IPS-20b (cell line): Measurements from ENCODE around the gene GLIS1.

ENCODE experiments used
- H3K27ac ChIP-seq: one replicate; pipeline ENCODE4 v1.5.1; 2013; ENCODE audit warnings: low read length
- H3K27me3 ChIP-seq: 2 replicates; pipeline ENCODE4 v1.6.1; 2013; ENCODE audit warnings: mild to moderate bottlenecking, low read length, inconsistent platforms; ENCODE audit not compliant: insufficient read depth
- H3K36me3 ChIP-seq: 2 replicates; pipeline ENCODE4 v1.6.1; 2013; ENCODE audit warnings: low read depth, mild to moderate bottlenecking, inconsistent platforms, low read length, moderate library complexity; ENCODE audit not compliant: insufficient read depth
- H3K4me1 ChIP-seq: 2 replicates; pipeline ENCODE4 v1.6.1; 2013; ENCODE audit warnings: mild to moderate bottlenecking, control low read depth, inconsistent platforms, low read length, moderate library complexity; ENCODE audit not compliant: insufficient read depth
- H3K4me3 ChIP-seq: 2 replicates; pipeline ENCODE4 v1.5.1; 2013; ENCODE audit warnings: mild to moderate bottlenecking, low read length, inconsistent platforms
- H3K9ac ChIP-seq: 2 replicates; pipeline ENCODE4 v1.6.1; 2013; ENCODE audit warnings: low read depth, mild to moderate bottlenecking, inconsistent platforms, low read length, moderate library complexity
- H3K9me3 ChIP-seq: 2 replicates; pipeline ENCODE4 v1.6.1; 2013; ENCODE audit warnings: mild to moderate bottlenecking, low read depth, low read length, inconsistent platforms; ENCODE audit not compliant: insufficient read depth

Gene GLIS1

DNA sequence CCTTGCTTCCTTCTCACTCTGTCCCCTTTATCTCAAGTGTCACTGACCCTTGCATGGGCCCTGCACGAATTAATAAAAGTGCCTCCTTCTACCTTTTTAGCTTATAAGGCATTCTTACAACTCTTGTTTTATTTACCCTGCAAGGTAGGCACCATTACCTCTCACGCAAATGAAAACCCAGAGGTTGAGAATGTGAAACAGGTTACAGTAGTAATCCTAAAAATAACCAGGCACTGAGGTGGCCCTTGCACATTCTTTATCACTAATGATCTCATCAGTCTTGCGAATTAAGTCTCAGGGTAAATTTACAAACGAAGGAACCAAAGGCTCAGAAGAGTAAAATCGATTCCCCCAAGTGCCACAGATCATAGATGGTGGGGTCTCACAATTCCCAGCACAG is 3.7 kb downstream of the GLIS1 start:
- Histone ChIP-seq H3K4me1 (peaks cover 4% of the 10 kb centered on the region; the same call in 1 of the 2 replicates), H3K27me3 (peaks cover 74% of the 10 kb centered on the region), H3K9me3 (no peaks in the 10 kb centered on the region), H3K27ac (no peak overlapping the region), H3K9ac (no peak overlapping the region), H3K4me3 (no peak overlapping the region), H3K36me3 (no peaks in the 10 kb centered on the region)

- H3K36me3 ChIP-seq, result no peaks in the 10 kb centered on the region
- H3K4me3 ChIP-seq, result no peak overlapping the region
- H3K9me3 ChIP-seq, result no peaks in the 10 kb centered on the region
- no peak overlapping the region for H3K27ac ChIP-seq
- H3K27me3 ChIP-seq, result peaks cover 69% of the 10 kb centered on the region
- no peak overlapping the region for H3K9ac ChIP-seq
- H3K4me1 ChIP-seq, result peaks cover 4% of the 10 kb centered on the region; the same call in 1 of the 2 replicates
Observed at GRCh38 chr1:53734650-53735211, 4.2 kb downstream of the GLIS1 start.

DNA sequence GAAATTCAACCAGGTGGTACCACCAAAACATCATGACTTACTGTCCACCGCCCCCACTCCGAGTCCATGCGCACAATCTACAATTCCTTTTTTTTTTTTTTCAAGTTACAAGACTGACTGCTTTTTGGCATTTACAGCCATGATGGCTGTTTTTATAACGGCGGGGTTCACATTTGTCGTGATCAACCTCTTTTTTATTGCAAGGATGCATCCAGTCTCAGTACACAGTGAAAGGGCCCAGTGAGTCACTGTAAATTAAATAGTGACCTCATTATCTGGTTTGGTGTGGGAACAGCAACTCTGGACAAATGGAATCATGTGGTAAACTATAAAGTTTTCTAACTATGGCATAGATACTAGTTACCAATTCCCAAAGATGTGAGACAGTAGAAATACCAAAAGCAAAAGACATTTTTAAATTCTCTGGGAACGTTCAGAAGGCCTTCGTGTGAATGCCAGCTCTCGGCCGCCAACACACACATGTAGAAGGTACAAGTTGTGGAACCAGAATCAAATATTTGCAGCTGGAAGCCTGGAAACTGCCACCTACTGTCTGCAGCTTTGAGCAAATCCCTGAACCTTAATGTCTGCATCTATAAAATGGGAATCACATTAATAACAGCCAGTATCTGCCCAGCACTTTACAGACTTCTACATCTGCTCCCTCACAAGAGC is 4.9 kb downstream of the GLIS1 start:
- Histone ChIP-seq H3K4me3 (no peak overlapping the region), H3K9me3 (no peaks in the 10 kb centered on the region), H3K4me1 (peaks cover 4% of the 10 kb centered on the region; the same call in 1 of the 2 replicates), H3K9ac (no peak overlapping the region), H3K27ac (no peak overlapping the region), H3K36me3 (no peaks in the 10 kb centered on the region), H3K27me3 (peaks cover 63% of the 10 kb centered on the region)

- Histone ChIP-seq H3K9me3 (no peaks in the 10 kb centered on the region), H3K36me3 (no peaks in the 10 kb centered on the region), H3K27me3 (peaks cover 58% of the 10 kb centered on the region), H3K4me3 (no peak overlapping the region), H3K4me1 (peaks cover 4% of the 10 kb centered on the region; the same call in 1 of the 2 replicates), H3K9ac (no peak overlapping the region), H3K27ac (no peak overlapping the region)
Observed at GRCh38 chr1:53733447-53733931, 5.5 kb downstream of the GLIS1 start.

DNA sequence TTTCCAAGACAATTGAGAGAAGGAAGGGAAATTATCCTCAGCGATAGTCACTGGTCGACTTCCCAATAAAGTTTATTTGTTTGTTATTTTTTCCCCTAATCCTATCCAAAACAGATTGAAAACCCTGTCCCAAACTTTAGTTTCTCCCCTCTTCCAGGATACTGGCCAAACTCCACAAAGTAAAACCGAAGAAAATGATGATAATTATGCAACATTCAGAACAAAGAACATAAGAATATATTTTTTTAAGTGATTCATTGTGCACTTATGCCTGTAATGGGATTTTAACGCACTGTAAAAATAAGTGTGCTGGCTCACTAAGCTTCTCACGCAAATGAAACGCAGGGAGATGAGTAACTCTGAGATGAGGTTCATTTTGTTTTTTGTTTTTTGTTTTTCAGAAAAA is 6.0 kb downstream of the GLIS1 start:
- Histone ChIP-seq H3K4me3 (no peak overlapping the region), H3K9ac (no peak overlapping the region), H3K9me3 (no peaks in the 10 kb centered on the region), H3K27ac (no peak overlapping the region), H3K27me3 (peaks cover 53% of the 10 kb centered on the region), H3K36me3 (no peaks in the 10 kb centered on the region), H3K4me1 (peaks cover 4% of the 10 kb centered on the region; the same call in 1 of the 2 replicates)

DNA sequence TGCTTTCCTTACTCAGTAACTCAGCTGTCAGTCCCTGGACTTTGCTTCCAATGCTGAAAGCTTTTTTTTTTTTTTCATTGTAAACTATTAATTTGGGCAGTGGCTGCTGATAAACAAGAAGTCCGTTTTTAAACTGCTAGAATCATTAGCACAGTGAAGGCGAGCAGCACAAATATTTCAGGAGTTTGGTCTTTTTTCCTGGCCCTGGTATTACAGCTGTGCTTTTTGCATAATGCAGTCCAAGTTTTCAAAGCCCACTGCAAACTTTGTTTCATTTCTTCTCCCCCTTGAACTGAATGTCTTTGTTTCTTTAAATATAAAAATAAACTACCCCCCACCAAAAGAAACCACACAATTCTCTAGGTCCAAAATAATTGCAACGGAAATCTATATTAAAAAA is 6.6 kb downstream of the GLIS1 start:
- no peaks in the 10 kb centered on the region for H3K9me3 ChIP-seq
- peaks cover 48% of the 10 kb centered on the region for H3K27me3 ChIP-seq
- no peak overlapping the region for H3K9ac ChIP-seq
- H3K36me3 ChIP-seq, result no peaks in the 10 kb centered on the region
- no peak overlapping the region for H3K4me3 ChIP-seq
- H3K4me1 ChIP-seq, result peaks cover 4% of the 10 kb centered on the region; the same call in 1 of the 2 replicates
- no peak overlapping the region for H3K27ac ChIP-seq

DNA sequence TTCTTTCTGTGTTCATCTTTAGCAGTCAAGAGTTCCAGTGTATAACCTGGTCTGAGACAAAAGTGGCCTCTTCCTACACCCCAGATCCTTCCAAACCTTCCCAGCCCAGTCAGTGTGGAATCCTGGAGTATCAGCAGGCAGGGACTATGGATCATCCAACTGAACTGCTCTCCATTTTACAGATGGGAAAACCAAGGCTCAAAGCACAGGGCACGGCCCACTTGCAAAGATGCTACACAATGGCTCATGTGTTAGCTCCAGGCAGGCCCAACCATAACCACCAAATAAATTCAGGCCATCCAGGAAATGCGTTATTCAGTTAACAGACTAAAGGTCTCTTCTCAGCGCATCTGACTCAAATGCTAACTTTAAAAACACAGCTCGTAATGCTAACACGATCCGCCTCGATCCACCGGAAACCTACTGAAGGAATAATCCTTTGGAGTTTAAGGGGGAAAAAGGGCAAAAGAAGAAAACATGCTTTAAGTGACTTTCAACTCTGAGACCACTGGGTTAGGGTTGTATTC is 7.1 kb downstream of the GLIS1 start:
- no peak overlapping the region for H3K9ac ChIP-seq
- no peaks in the 10 kb centered on the region for H3K9me3 ChIP-seq
- no peak overlapping the region for H3K4me3 ChIP-seq
- no peak overlapping the region for H3K27ac ChIP-seq
- H3K36me3 ChIP-seq, result no peaks in the 10 kb centered on the region
- H3K27me3 ChIP-seq, result peaks cover 42% of the 10 kb centered on the region
- peaks cover 4% of the 10 kb centered on the region; the same call in 1 of the 2 replicates for H3K4me1 ChIP-seq

- Histone ChIP-seq H3K27me3 (peaks cover 35% of the 10 kb centered on the region), H3K4me3 (no peak overlapping the region), H3K4me1 (peaks cover 4% of the 10 kb centered on the region; the same call in 1 of the 2 replicates), H3K36me3 (no peaks in the 10 kb centered on the region), H3K9me3 (no peaks in the 10 kb centered on the region), H3K27ac (no peak overlapping the region), H3K9ac (no peak overlapping the region)
Observed at GRCh38 chr1:53731043-53731600, 7.8 kb downstream of the GLIS1 start.

DNA sequence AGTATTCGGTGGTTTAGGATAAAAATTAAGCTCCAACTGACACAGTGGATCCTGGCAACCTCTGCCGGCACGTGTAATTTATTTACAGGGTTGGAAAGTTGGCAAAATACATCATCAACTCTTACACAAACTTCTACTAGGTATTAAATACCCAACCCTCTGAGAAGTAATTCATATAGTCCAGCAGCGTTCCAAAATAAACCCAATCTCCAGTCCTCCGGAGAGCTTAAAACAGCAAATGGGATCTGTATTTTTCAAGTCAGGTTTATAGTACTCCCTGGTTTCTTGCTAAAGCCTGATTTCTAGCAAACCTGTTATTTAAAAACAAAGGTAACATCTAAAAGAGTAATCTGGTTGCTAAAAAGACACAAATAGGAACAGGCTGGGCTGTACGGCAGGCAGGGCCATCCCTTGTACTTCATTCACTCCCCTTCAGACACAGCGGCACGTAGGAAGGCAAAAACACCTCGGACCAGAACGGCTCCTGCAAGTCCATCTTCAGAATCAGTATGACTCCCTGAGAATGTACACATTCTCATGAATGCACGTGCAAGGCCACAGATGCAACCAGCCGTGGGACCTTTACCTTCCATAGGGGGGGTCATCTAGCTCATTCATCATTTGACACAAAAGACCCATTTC is 8.6 kb downstream of the GLIS1 start:
- Histone ChIP-seq H3K27me3 (peaks cover 27% of the 10 kb centered on the region), H3K27ac (no peak overlapping the region), H3K4me1 (peaks cover 3% of the 10 kb centered on the region; the same call in 1 of the 2 replicates), H3K9me3 (no peaks in the 10 kb centered on the region), H3K4me3 (no peak overlapping the region), H3K9ac (no peak overlapping the region), H3K36me3 (no peaks in the 10 kb centered on the region)

GRCh38 chr1:53729456-53730223 is 9.3 kb downstream of the GLIS1 start:
- Histone ChIP-seq H3K27me3 (peaks cover 20% of the 10 kb centered on the region), H3K27ac (no peak overlapping the region), H3K9me3 (no peaks in the 10 kb centered on the region), H3K9ac (no peak overlapping the region), H3K4me3 (no peak overlapping the region), H3K36me3 (no peaks in the 10 kb centered on the region), H3K4me1 (no peaks in the 10 kb centered on the region)
